GM12878 (cell line): Measurements from ENCODE around the gene ABHD17A. TPM values are rescaled to one million over a fixed set of nuclear protein-coding genes. Genes with fewer than 3 reads are reported as not detected.
A peak's percentile ranks its signal among the peaks of the same experiment; 100 is the strongest.

Experiments used
- BCL3 ChIP-seq: IDR thresholded peaks from 2 replicates; pipeline ENCODE4 v1.6.1; 2011; ENCODE audit warnings: borderline replicate concordance, low read depth, mild to moderate bottlenecking, moderate library complexity, low read length; ENCODE audit not compliant: insufficient read depth, poor library complexity, severe bottlenecking
- BHLHE40 ChIP-seq, 2 experiments: fragments of 450-650 bp in 1 of 2; IDR thresholded peaks; 2 replicates each; pipeline ENCODE4 v1.6.1; 2011 to 2017; ENCODE audit warnings: low read depth in 2 of 2, borderline replicate concordance in 1 of 2, improper control_type of control experiment in 1 of 2, low read length in 1 of 2, mild to moderate bottlenecking in 1 of 2
- CBX5 ChIP-seq: sonication (generic); IDR thresholded peaks from 2 replicates; pipeline ENCODE4 v1.6.1; 2016; ENCODE audit warnings: low read depth, moderate library complexity, mild to moderate bottlenecking, inconsistent platforms
- CHD4 ChIP-seq: fragments of 200-600 bp; sonication (generic); IDR thresholded peaks from 2 replicates; pipeline ENCODE4 v1.6.1; 2016; ENCODE audit warnings: mild to moderate bottlenecking
- CUX1 ChIP-seq: IDR thresholded peaks from 2 replicates; pipeline ENCODE4 v1.6.1; 2012; ENCODE audit warnings: improper control_type of control experiment, low read depth, low read length; ENCODE audit not compliant: insufficient replicate concordance
- E4F1 ChIP-seq: fragments of 450-650 bp; IDR thresholded peaks from 2 replicates; pipeline ENCODE4 v1.6.1; 2018; ENCODE audit warnings: borderline replicate concordance, mild to moderate bottlenecking; ENCODE audit not compliant: partially characterized antibody
- ESRRA ChIP-seq: IDR thresholded peaks from 2 replicates; pipeline ENCODE4 v1.6.1; 2012; ENCODE audit warnings: mild to moderate bottlenecking, low read length, improper control_type of control experiment
- EZH2 ChIP-seq: IDR thresholded peaks from 2 replicates; pipeline ENCODE4 v1.6.1; 2012; ENCODE audit warnings: low read depth, mild to moderate bottlenecking, control low read depth, inconsistent platforms, low read length, borderline replicate concordance; ENCODE audit not compliant: control insufficient read depth
- JUND ChIP-seq: IDR thresholded peaks from 2 replicates; pipeline ENCODE4 v1.6.1; 2012; ENCODE audit warnings: low read depth, mild to moderate bottlenecking, low read length, improper control_type of control experiment, moderate library complexity
- KDM1A ChIP-seq: fragments of 200-600 bp; sonication (generic); IDR thresholded peaks from 2 replicates; pipeline ENCODE4 v1.6.1; 2016; ENCODE audit warnings: borderline replicate concordance
- MTA3 ChIP-seq: IDR thresholded peaks from 2 replicates; pipeline ENCODE4 v1.6.1; 2012; ENCODE audit warnings: low read length, inconsistent platforms, borderline replicate concordance
- MXI1 ChIP-seq: fragments of 150-350 bp; IDR thresholded peaks from 2 replicates; pipeline ENCODE4 v1.6.1; 2011; ENCODE audit warnings: low read depth, mild to moderate bottlenecking, inconsistent platforms, low read length, improper control_type of control experiment
- PKNOX1 ChIP-seq: fragments of 450-650 bp; IDR thresholded peaks from 2 replicates; pipeline ENCODE4 v1.6.1; 2016; ENCODE audit warnings: mild to moderate bottlenecking
- RB1 ChIP-seq: fragments of 450-650 bp; formaldehyde crosslinking; IDR thresholded peaks from 2 replicates; pipeline ENCODE4 v1.6.1; 2017; ENCODE audit warnings: mild to moderate bottlenecking, borderline replicate concordance
- RUNX3 ChIP-seq: IDR thresholded peaks from 2 replicates; pipeline ENCODE4 v1.6.1; 2012; ENCODE audit warnings: low read length, inconsistent platforms
- SP1 ChIP-seq: IDR thresholded peaks from one replicate; pipeline ENCODE4 v1.6.1; 2011; ENCODE audit warnings: low read depth, low read length
- SREBF2 ChIP-seq: IDR thresholded peaks from 2 replicates; pipeline ENCODE4 v1.6.1; 2012; ENCODE audit warnings: mild to moderate bottlenecking, low read length
- WRNIP1 ChIP-seq: IDR thresholded peaks from 2 replicates; pipeline ENCODE4 v1.6.1; 2011; ENCODE audit warnings: low read depth, low read length, improper control_type of control experiment, borderline replicate concordance
- polyA plus RNA-seq, 11 experiments: library from polyadenylated mRNA; depleted of rRNA in 4 of 11; unstranded in 6 of 11; stranded (reverse) in 5 of 11; fragments of >200 nt; fragmentation: Nextera tagmentation in 4 of 11; fragmentation: Illumina TruSeq in 1 of 11; extraction: Ambion mirVana in 4 of 11; extraction: Trizol in 1 of 11; gene quantifications; 1 replicate in 1 of 11; 2 replicates in 10 of 11; pipeline versions ENCODE4 v1.2.1 to v1.2.3, GENCODE V29; 2011 to 2016; ENCODE audit warnings: inconsistent platforms in 2 of 11, missing spikeins in 2 of 11, low read depth in 1 of 11
- total RNA-seq, 4 experiments: library from RNA; depleted of rRNA in 3 of 4; stranded (reverse); fragments of >200 nt in 3 of 4; fragmentation: Illumina TruSeq in 1 of 4; extraction: Trizol in 1 of 4; gene quantifications; 2 replicates each; pipeline versions ENCODE4 v1.2.1 to v1.2.3, GENCODE V29; 2013 to 2021

The ABHD17A gene
- total and polyA plus RNA-seq, 10 of the 15 experiments (the other 5 are each of a cell fraction or from before 2014, with no cell fraction given): 0.13 to 126 (median 28.8) TPM; not detected in 1

- TF ChIP-seq BHLHE40 (IDR thresholded peaks at IDR 0.05; ENCODE audit: borderline replicate concordance in 1 of 2, low read depth in 2 of 2, low read length in 1 of 2) (peak; percentile 100), SREBF2 (0 out of 2 replicates have a peak, but pooled peaks have one; percentile 30), JUND (no peak), ESRRA (no peak), CUX1 (no peak), RB1 (peak; percentile 91), E4F1 (peak; percentile 76), CBX5 (no peak), CHD4 (no peak), BCL3 (peak; percentile 88), MXI1 (peak; percentile 81; the same call in 1 of the 2 replicates), EZH2 (no peak), MTA3 (no peak; the same call in 1 of the 2 replicates), PKNOX1 (peak; percentile 63), RUNX3 (peak; percentile 69), KDM1A (no peak), WRNIP1 (no peak), SP1 (peak; percentile 80)
Observed at GRCh38 chr19:1875646-1876495, 9.4 kb downstream of the ABHD17A start (continued).
